ENCODE data around the gene ZNF234. TPM values are rescaled to one million over a fixed set of nuclear protein-coding genes. Genes with fewer than 3 reads are reported as not detected.
A peak's percentile ranks its signal among the peaks of the same experiment; 100 is the strongest.

Gene ZNF234
- 3.9 TPM for polyA plus RNA-seq (2013, experiment 1 of 2)
- polyA plus RNA-seq (2013, experiment 2 of 2) = 4.2 TPM

DNA sequence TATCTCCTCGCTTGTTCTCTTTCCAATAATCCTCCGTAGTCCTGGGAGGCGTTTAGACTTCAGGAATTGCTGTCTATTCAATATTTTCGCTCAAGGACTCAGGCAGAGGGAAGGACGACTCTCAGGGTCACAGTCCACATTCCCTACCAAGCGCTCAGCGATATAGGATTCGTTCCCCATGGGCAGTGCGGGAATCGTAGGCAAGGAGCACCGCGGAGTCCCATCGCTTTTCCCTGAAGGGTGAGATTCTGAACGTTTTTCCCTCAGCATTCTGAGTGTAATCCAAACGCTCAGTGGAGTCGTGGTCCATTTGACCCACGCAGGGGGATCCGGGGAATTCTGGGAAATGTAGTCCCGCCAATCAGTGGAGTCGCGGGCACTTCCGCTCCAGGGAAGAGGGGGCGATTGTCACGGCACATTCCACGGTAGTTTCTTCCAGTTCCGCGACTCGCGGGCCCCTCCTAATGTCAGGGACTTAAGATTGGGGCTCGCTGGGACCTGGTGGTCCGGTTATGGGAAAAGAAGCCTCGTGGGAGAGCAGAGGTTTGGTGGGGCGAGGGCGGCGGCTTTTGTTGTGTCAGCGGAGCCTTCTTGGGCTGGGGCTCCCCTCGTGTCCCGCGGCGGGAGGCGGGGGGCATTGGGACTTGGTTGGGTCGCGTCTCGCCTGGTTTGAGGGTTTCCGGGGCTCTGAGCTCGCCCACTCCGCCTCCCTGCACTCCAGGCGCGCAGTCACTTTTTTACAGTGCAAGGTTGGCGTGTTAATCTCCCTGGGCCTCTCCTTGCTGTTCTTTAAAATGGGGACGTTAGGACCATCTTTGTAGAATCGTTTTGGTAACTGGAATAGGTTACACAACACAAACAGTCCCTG, at the start of gene ZNF234:
ZNF234 (plus strand) TSS at position 364 of the 868 bp plus-strand sequence. CDS start 3,079 bp downstream, outside the sequence.
- H4K8ac ChIP-seq (ENCODE audit: low read length) = peak within 1 kb of the TSS; percentile 84
- peaks cover 14% of the 10 kb centered on the region for H3K79me1 ChIP-seq (replicated peaks; ENCODE audit: low read length, poor library complexity, severe bottlenecking)
- no peak within 1 kb of the TSS for H2AK5ac ChIP-seq (ENCODE audit: low read length, severe bottlenecking)
- H2BK120ac ChIP-seq (ENCODE audit: low read depth, low read length) = peak within 1 kb of the TSS; percentile 66
- H3K4ac ChIP-seq (ENCODE audit: low read depth in 1 of 2, low read length in 2 of 2) = peak within 1 kb of the TSS; percentile 70 to 90
- peak within 1 kb of the TSS; percentile 81 for H3K4me2 ChIP-seq (ENCODE audit: low read length, poor library complexity, severe bottlenecking)
- peak within 1 kb of the TSS; percentile 89 for H3K9ac ChIP-seq (ENCODE audit: low read length)
- peak within 1 kb of the TSS; percentile 63 to 77 for H3K18ac ChIP-seq (ENCODE audit: low read depth in 1 of 2, low read length in 2 of 2)
- H2AFZ ChIP-seq (ENCODE audit: low read depth, low read length) = peak within 1 kb of the TSS; percentile 97
- H2BK5ac ChIP-seq (ENCODE audit: low read depth, low read length, poor library complexity, severe bottlenecking) = no peak within 1 kb of the TSS
- H3K27me3 ChIP-seq (ENCODE audit: control insufficient read depth in 1 of 2, insufficient read depth in 1 of 2, low read length in 2 of 2) = no peaks in the 10 kb centered on the region
- under 1% methylated on average over 50 of the region's 52 CpGs for WGBS
- peaks cover 2 to 26% of the 10 kb centered on the region in 2 experiments for H3K36me3 ChIP-seq (ENCODE audit: control insufficient read depth in 1 of 2, insufficient read depth in 2 of 2, low read depth in 1 of 2, low read length in 2 of 2)
- H2BK12ac ChIP-seq (ENCODE audit: low read length in 2 of 2) = no peak within 1 kb of the TSS
- H2BK15ac ChIP-seq (ENCODE audit: low read depth, poor library complexity, severe bottlenecking) = peak within 1 kb of the TSS; percentile 87
- peak within 1 kb of the TSS in 1 of 2 experiments; percentile 94 for H3K23ac ChIP-seq (ENCODE audit: low read length in 2 of 2)
- peak within 1 kb of the TSS; percentile 78 for H4K91ac ChIP-seq (ENCODE audit: low read length)
- H3K27ac ChIP-seq (ENCODE audit: low read length, poor library complexity, severe bottlenecking) = peak within 1 kb of the TSS; percentile 43
- H3K4me3 ChIP-seq (ENCODE audit: insufficient read depth in 1 of 2, low read depth in 1 of 2, low read length in 2 of 2) = peak within 1 kb of the TSS; percentile 81 to 90
- peak within 1 kb of the TSS in 1 of 2 experiments; percentile 83 for H3K14ac ChIP-seq (ENCODE audit: low read length in 2 of 2)
- peaks cover 3% of the 10 kb centered on the region for H3K9me3 ChIP-seq (ENCODE audit: control insufficient read depth, low read length)
- no peaks in the 10 kb centered on the region for H3K4me1 ChIP-seq (ENCODE audit: control insufficient read depth, insufficient read depth, low read depth, low read length)
- DNase-seq = peak; percentile 91

DNA sequence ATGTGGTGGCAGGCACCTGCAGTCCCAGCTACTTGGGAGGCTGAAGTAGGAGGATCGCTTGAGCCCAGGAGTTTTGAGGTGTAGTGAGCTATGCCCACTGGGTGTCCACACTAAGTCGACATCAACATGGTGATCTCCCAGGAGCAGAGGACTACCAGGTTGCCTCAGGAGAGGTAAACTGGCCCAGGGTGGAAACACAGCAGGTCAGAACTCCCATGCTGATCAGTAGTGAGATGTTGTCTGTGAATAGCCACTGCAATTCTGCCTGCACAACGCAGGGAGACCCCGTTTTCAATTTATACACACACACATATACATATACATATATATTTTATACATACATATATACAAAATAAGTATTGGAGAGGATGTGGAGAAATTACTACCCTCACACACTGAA, 49.2 kb upstream of the ZNF234 start:
- no peak overlapping the region for H2AK5ac ChIP-seq (ENCODE audit: low read length, severe bottlenecking)
- peaks cover 10% of the 10 kb centered on the region for H3K79me1 ChIP-seq (replicated peaks; ENCODE audit: low read length, poor library complexity, severe bottlenecking)
- peaks cover 1% of the 10 kb centered on the region for H3K4me1 ChIP-seq (ENCODE audit: control insufficient read depth, insufficient read depth, low read depth, low read length)
- 81% methylated on average over 2 of the region's 4 CpGs for WGBS
- no peak overlapping the region for H2AFZ ChIP-seq (ENCODE audit: low read depth, low read length)
- no peaks in the 10 kb centered on the region for H3K27me3 ChIP-seq (ENCODE audit: control insufficient read depth in 1 of 2, insufficient read depth in 1 of 2, low read length in 2 of 2)
- no peak overlapping the region for H4K8ac ChIP-seq (ENCODE audit: low read length)
- H2BK5ac ChIP-seq (ENCODE audit: low read depth, low read length, poor library complexity, severe bottlenecking) = no peak overlapping the region
- H3K27ac ChIP-seq (ENCODE audit: low read length, poor library complexity, severe bottlenecking) = no peak overlapping the region
- H3K14ac ChIP-seq (ENCODE audit: low read length in 2 of 2) = no peak overlapping the region
- no peak overlapping the region for H2BK15ac ChIP-seq (ENCODE audit: low read depth, poor library complexity, severe bottlenecking)
- H3K9me3 ChIP-seq (ENCODE audit: control insufficient read depth, low read length) = no peaks in the 10 kb centered on the region
- no peak overlapping the region for H3K4me2 ChIP-seq (ENCODE audit: low read length, poor library complexity, severe bottlenecking)
- peaks cover 0 to 8% of the 10 kb centered on the region in 2 experiments for H3K36me3 ChIP-seq (ENCODE audit: control insufficient read depth in 1 of 2, insufficient read depth in 2 of 2, low read depth in 1 of 2, low read length in 2 of 2)
- no peak overlapping the region for H4K91ac ChIP-seq (ENCODE audit: low read length)
- H3K4me3 ChIP-seq (ENCODE audit: insufficient read depth in 1 of 2, low read depth in 1 of 2, low read length in 2 of 2) = no peak overlapping the region
- no peak overlapping the region for H2BK120ac ChIP-seq (ENCODE audit: low read depth, low read length)
- H2BK12ac ChIP-seq (ENCODE audit: low read length in 2 of 2) = no peak overlapping the region
- no peak overlapping the region for H3K9ac ChIP-seq (ENCODE audit: low read length)
- H3K18ac ChIP-seq (ENCODE audit: low read depth in 1 of 2, low read length in 2 of 2) = no peak overlapping the region
- no peak overlapping the region for H3K4ac ChIP-seq (ENCODE audit: low read depth in 1 of 2, low read length in 2 of 2)
- no peak overlapping the region for H3K23ac ChIP-seq (ENCODE audit: low read length in 2 of 2)
- no peak for DNase-seq

- peak within 1 kb of the TSS; percentile 93 for H3K4me2 ChIP-seq (ENCODE audit: low read length, poor library complexity, severe bottlenecking)
- H3K9me3 ChIP-seq (ENCODE audit: control insufficient read depth, low read length) = no peaks in the 10 kb centered on the region
- H3K14ac ChIP-seq (ENCODE audit: low read length in 2 of 2) = peak within 1 kb of the TSS; percentile 25 to 92
- peak within 1 kb of the TSS; percentile 49 for H2BK120ac ChIP-seq (ENCODE audit: low read depth, low read length)
- no peaks in the 10 kb centered on the region for H3K27me3 ChIP-seq (ENCODE audit: control insufficient read depth in 1 of 2, insufficient read depth in 1 of 2, low read length in 2 of 2)
- no peak within 1 kb of the TSS for H3K23ac ChIP-seq (ENCODE audit: low read length in 2 of 2)
- no peak within 1 kb of the TSS for H2BK5ac ChIP-seq (ENCODE audit: low read depth, low read length, poor library complexity, severe bottlenecking)
- peak within 1 kb of the TSS; percentile 70 for H4K8ac ChIP-seq (ENCODE audit: low read length)
- peak within 1 kb of the TSS; percentile 37 to 81 for H3K18ac ChIP-seq (ENCODE audit: low read depth in 1 of 2, low read length in 2 of 2)
- H3K4me3 ChIP-seq (ENCODE audit: insufficient read depth in 1 of 2, low read depth in 1 of 2, low read length in 2 of 2) = peak within 1 kb of the TSS; percentile 83 to 97
- peak within 1 kb of the TSS; percentile 87 for H3K27ac ChIP-seq (ENCODE audit: low read length, poor library complexity, severe bottlenecking)
- no peak within 1 kb of the TSS for H4K91ac ChIP-seq (ENCODE audit: low read length)
- H3K36me3 ChIP-seq (ENCODE audit: control insufficient read depth in 1 of 2, insufficient read depth in 2 of 2, low read depth in 1 of 2, low read length in 2 of 2) = peaks cover 5 to 27% of the 10 kb centered on the region in 2 experiments
- no peak within 1 kb of the TSS for H2AK5ac ChIP-seq (ENCODE audit: low read length, severe bottlenecking)
- H3K9ac ChIP-seq (ENCODE audit: low read length) = peak within 1 kb of the TSS; percentile 96
- peak within 1 kb of the TSS; percentile 92 for H2BK15ac ChIP-seq (ENCODE audit: low read depth, poor library complexity, severe bottlenecking)
- peaks cover 21% of the 10 kb centered on the region for H3K79me1 ChIP-seq (replicated peaks; ENCODE audit: low read length, poor library complexity, severe bottlenecking)
- under 1% methylated on average over 50 of the region's 50 CpGs for WGBS
- peak; percentile 94 for DNase-seq
- peaks cover 1% of the 10 kb centered on the region for H3K4me1 ChIP-seq (ENCODE audit: control insufficient read depth, insufficient read depth, low read depth, low read length)
- no peak within 1 kb of the TSS for H2BK12ac ChIP-seq (ENCODE audit: low read length in 2 of 2)
- H3K4ac ChIP-seq (ENCODE audit: low read depth in 1 of 2, low read length in 2 of 2) = peak within 1 kb of the TSS; percentile 31 to 85
- peak within 1 kb of the TSS; percentile 91 for H2AFZ ChIP-seq (ENCODE audit: low read depth, low read length)
Measured at GRCh38 chr19:44093931-44094765, 47.2 kb upstream of the ZNF234 start, which contains the start of gene ZNF224. Gene ZNF224 (plus strand): TSS chr19:44094361. CDS start chr19:44097874, 3,513 bp downstream.
